Panc1 (cell line): ENCODE results near the gene STIP1.

ENCODE experiments used
- SIN3A ChIP-seq: IDR thresholded peaks from 2 replicates; pipeline ENCODE4 v1.6.1; 2012; ENCODE audit warnings: low read depth, mild to moderate bottlenecking, low read length, moderate library complexity, borderline replicate concordance; ENCODE audit not compliant: insufficient read depth
- TF ChIP-seq, protein P1 (sequence below): fragments of 450-650 bp; IDR thresholded peaks from 2 replicates; pipeline ENCODE4 v1.5.1; 2017; ENCODE audit warnings: mild to moderate bottlenecking

DNA sequence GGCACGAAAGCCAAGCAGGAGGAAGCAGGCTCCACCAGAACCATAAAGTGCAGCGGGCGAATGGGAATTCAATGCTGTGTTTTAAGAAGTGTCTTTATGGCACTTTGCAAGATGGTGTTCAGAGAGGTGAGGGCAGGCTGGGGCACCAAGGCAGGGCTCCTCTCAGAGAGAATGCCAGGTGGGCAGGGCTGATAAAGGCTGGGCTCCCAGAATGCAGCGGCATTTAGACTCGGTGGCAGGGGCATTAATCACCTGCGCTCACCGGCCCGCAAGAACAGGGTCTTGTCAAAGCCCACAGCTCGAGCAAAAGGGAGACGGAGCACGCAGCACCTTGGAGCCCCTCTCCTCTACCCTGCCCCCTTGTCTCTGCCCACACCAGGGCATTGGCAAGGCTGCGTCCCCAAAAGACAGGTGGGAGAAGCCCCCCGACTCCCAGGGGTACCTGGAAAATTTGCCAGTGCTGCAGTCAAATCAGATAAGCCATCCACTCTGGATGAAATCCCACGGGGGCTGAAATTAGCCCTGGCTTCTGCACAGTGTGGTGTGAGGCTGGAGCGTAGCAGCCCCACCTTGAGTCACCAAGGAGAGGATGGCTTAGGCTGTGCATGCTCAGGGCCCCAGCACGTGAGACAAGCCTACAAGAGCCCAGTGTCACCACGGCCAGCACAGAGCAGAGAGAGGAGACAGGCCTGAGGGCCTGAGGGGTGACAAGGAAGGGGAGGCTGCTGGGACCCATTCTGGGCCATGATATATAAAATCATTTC lies 28.2 kb upstream of the STIP1 start:
- TF ChIP-seq, protein P1, sequence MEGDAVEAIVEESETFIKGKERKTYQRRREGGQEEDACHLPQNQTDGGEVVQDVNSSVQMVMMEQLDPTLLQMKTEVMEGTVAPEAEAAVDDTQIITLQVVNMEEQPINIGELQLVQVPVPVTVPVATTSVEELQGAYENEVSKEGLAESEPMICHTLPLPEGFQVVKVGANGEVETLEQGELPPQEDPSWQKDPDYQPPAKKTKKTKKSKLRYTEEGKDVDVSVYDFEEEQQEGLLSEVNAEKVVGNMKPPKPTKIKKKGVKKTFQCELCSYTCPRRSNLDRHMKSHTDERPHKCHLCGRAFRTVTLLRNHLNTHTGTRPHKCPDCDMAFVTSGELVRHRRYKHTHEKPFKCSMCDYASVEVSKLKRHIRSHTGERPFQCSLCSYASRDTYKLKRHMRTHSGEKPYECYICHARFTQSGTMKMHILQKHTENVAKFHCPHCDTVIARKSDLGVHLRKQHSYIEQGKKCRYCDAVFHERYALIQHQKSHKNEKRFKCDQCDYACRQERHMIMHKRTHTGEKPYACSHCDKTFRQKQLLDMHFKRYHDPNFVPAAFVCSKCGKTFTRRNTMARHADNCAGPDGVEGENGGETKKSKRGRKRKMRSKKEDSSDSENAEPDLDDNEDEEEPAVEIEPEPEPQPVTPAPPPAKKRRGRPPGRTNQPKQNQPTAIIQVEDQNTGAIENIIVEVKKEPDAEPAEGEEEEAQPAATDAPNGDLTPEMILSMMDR: no peak
- TF ChIP-seq SIN3A: no peak
